Measurements from ENCODE around the gene PNPO. TPM values are rescaled to one million over a fixed set of nuclear protein-coding genes. Genes with fewer than 3 reads are reported as not detected.

PNPO gene
- total and polyA plus RNA-seq, 2 experiments from 2014 or later, result 12.2 to 17.0 TPM

- Histone ChIP-seq H3K9me3 (ENCODE audit: low read depth) (no peaks in the 10 kb centered on the region), H3K9me2 (replicated peaks; ENCODE audit: insufficient read depth) (no peaks in the 10 kb centered on the region), H3K79me2 (peaks cover 31% of the 10 kb centered on the region), H4K20me1 (ENCODE audit: insufficient read depth, poor library complexity, severe bottlenecking) (peaks cover 7% of the 10 kb centered on the region), H2AFZ (no peak overlapping the region), H3K27me3 (no peaks in the 10 kb centered on the region), H3K4me2 (peak overlapping the region; percentile 64), H3K4me3 (no peak overlapping the region), H3K36me3 (replicated peaks; ENCODE audit: insufficient read depth, low read depth) (no peaks in the 10 kb centered on the region), H3K4me1 (ENCODE audit: insufficient read depth) (peaks cover 33% of the 10 kb centered on the region), H3K27ac (peak overlapping the region; percentile 95)
- WGBS (ENCODE audit: low lambda C conversion rate, missing lambda C conversion rate), result 72% methylated on average over 3 of the region's 3 CpGs
- no peak for TF ChIP-seq CTCF (IDR thresholded peaks at IDR 0.05; ENCODE audit: poor library complexity)
- TF ChIP-seq EZH2phosphoT487 (IDR thresholded peaks at IDR 0.05; ENCODE audit: low read depth, severe bottlenecking, unreplicated experiment), result no peak
- peak; percentile 18 for DNase-seq (ENCODE audit: low spot score)
These were observed 8.6 kb downstream of the PNPO start for GRCh38 chr17:47949946-47950345.

GRCh38 chr17:47950448-47950847, 9.1 kb downstream of the PNPO start:
- no peaks in the 10 kb centered on the region for H3K36me3 ChIP-seq (replicated peaks; ENCODE audit: insufficient read depth, low read depth)
- H3K9me3 ChIP-seq (ENCODE audit: low read depth), result no peaks in the 10 kb centered on the region
- no peaks in the 10 kb centered on the region for H3K27me3 ChIP-seq
- H3K79me2 ChIP-seq, result peaks cover 35% of the 10 kb centered on the region
- peak overlapping the region; percentile 95 for H3K27ac ChIP-seq
- no peaks in the 10 kb centered on the region for H3K9me2 ChIP-seq (replicated peaks; ENCODE audit: insufficient read depth)
- peak overlapping the region; percentile 64 for H3K4me2 ChIP-seq
- no peak overlapping the region for H2AFZ ChIP-seq
- peaks cover 33% of the 10 kb centered on the region for H3K4me1 ChIP-seq (ENCODE audit: insufficient read depth)
- H4K20me1 ChIP-seq (ENCODE audit: insufficient read depth, poor library complexity, severe bottlenecking), result peaks cover 10% of the 10 kb centered on the region
- no peak for TF ChIP-seq EZH2phosphoT487 (IDR thresholded peaks at IDR 0.05; ENCODE audit: low read depth, severe bottlenecking, unreplicated experiment)
- TF ChIP-seq CTCF (IDR thresholded peaks at IDR 0.05; ENCODE audit: poor library complexity), result no peak
- TF ChIP-seq EZH2 (IDR thresholded peaks at IDR 0.05; ENCODE audit: borderline replicate concordance), result no peak
- 62% methylated on average over 4 of the region's 4 CpGs for WGBS (ENCODE audit: low lambda C conversion rate, missing lambda C conversion rate)
- no peak overlapping the region for H3K4me3 ChIP-seq
- peak; percentile 11 for DNase-seq (ENCODE audit: low spot score)

- no peaks in the 10 kb centered on the region for H3K27me3 ChIP-seq
- H3K9me3 ChIP-seq (ENCODE audit: low read depth), result no peaks in the 10 kb centered on the region
- no peaks in the 10 kb centered on the region for H3K36me3 ChIP-seq (replicated peaks; ENCODE audit: insufficient read depth, low read depth)
- no peak for TF ChIP-seq CTCF (IDR thresholded peaks at IDR 0.05; ENCODE audit: poor library complexity)
- no peak for TF ChIP-seq EZH2 (IDR thresholded peaks at IDR 0.05; ENCODE audit: borderline replicate concordance)
- TF ChIP-seq EZH2phosphoT487 (IDR thresholded peaks at IDR 0.05; ENCODE audit: low read depth, severe bottlenecking, unreplicated experiment), result no peak
- WGBS (ENCODE audit: low lambda C conversion rate, missing lambda C conversion rate), result 73% methylated on average over 12 of the region's 12 CpGs
- no peaks in the 10 kb centered on the region for H3K9me2 ChIP-seq (replicated peaks; ENCODE audit: insufficient read depth)
- peaks cover 10% of the 10 kb centered on the region for H4K20me1 ChIP-seq (ENCODE audit: insufficient read depth, poor library complexity, severe bottlenecking)
- no peak overlapping the region for H2AFZ ChIP-seq
- H3K27ac ChIP-seq, result peak overlapping the region; percentile 95
- no peak overlapping the region for H3K4me3 ChIP-seq
- peak; percentile 69 for DNase-seq (ENCODE audit: low spot score)
- peaks cover 45% of the 10 kb centered on the region for H3K4me1 ChIP-seq (ENCODE audit: insufficient read depth)
- H3K4me2 ChIP-seq, result peak overlapping the region; percentile 83
- H3K79me2 ChIP-seq, result peaks cover 55% of the 10 kb centered on the region
These were observed 11.0 kb downstream of the PNPO start for GRCh38 chr17:47952171-47953021.

Data from hepatocyte (in vitro differentiated cells).